GM18870 (cell line): ENCODE measurements around the gene RFPL1.
"Not testable (repeated sequence)": the region's sequence is repeated elsewhere in the genome, so short reads cannot be mapped to it uniquely, and the experiment has no call there.

ENCODE experiments used
- ATAC-seq: cut with Tn5 transposase; IDR thresholded peaks from one replicate; pipeline ENCODE4 v1.9.1; 2021; ENCODE audit warnings: moderate library complexity; ENCODE audit not compliant: unreplicated experiment

RFPL1 gene

DNA sequence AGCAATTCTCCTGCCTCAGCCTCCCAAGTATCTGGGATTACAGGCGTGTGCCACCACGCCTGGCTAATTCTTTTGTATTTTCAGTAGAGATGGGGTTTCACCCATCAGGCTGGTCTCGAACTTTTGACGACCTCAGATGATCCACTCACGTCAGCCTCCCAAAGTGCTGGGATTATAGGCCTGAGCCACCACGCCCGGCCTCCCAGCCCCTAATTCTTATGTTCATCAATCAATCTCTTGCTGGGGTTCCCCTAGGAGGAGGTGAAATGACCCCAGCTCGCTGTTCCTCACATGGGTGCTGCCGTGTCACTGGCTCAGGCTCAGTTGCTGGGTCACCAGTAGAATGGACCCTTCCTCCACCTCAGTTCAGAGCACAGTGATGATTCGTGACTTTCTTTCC, at the start of gene RFPL1:
TSS of gene RFPL1 (plus strand) at position 301 of the 400 bp plus-strand sequence.
- ATAC-seq: not testable (repeated sequence)

DNA sequence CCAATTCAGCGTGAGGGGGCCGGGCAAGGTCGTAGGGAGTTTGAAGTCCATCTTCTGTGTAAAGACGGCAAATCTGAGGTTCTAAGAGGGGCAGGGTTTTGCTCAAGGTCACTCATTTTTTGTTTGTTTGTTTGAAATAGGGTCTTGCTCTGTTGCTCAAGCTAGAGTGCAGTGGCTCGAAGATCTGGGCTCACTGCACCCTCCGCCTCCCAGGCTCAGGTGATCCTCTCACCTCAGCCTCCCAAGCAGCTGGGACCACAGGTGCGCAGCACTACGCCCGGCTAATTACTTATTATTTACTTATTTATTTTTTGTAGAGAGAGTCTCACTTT, 49.7 kb upstream of the RFPL1 start:
- ATAC-seq: no peak

DNA sequence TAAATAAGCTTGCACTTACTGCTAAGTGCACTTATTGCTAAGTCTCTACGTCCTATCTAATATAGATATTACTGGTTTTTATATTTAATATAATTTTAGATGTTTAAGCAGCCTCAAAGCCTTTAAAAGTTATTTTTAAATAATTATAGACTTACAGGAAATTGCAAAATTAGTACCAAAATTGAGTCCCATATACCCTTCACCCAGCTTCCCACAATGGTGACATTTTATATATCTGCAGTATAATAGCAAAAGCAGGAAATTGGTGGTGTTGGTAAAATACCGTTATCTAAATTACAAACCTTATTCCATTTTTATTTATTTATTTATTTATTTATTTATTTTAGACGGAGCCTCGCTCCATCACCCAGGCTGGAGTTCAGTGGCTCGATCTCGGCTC, 48.1 kb upstream of the RFPL1 start:
- ATAC-seq: no peak

DNA sequence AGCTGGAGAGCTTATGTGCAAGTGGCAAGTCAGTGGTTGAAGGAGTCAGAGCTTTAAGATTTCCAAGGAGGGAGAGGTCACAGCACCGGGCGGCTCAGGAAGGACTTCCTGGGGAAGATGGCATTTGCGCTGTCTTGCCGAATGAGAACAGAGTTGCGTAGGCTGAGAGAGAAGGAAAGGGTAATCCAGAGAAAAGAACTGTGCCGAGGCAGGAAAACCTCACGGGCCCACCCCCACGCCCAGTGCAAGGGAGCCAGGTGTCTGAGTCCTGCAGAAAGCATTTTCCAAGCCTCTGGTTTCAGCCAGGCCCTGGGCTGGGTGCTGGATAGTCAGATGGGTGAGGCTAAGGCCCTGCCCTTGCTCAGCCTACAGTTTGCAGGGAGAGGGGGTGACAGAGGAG, 46.8 kb upstream of the RFPL1 start:
- no peak for ATAC-seq

DNA sequence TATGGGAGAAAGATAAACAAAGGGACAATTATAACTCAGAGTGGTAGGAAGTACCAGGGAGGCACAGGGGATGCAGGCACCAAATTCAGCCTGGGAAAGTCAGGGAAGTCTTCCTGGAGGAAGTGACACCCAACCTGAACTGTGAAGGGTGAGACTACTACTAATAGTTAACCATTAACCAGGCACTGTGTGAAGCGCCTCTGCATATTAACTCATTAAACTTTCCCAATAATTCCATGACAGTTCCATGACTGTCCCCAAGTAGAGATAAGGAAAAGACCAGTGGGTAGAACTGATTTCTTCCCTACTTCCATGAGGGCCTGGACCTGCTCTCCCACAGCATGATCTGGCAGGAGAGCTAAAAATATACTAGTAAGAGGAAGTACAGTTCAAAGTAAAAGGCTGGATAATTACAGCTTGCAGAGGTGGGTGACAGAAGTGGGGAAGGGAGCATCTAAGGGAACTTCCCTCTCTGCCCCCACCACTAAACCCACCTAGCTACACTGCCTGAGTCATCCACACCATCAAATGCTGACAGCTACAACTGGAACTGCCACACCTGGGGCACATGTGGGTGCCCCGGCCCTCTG, 45.3 kb upstream of the RFPL1 start:
- ATAC-seq: no peak

DNA sequence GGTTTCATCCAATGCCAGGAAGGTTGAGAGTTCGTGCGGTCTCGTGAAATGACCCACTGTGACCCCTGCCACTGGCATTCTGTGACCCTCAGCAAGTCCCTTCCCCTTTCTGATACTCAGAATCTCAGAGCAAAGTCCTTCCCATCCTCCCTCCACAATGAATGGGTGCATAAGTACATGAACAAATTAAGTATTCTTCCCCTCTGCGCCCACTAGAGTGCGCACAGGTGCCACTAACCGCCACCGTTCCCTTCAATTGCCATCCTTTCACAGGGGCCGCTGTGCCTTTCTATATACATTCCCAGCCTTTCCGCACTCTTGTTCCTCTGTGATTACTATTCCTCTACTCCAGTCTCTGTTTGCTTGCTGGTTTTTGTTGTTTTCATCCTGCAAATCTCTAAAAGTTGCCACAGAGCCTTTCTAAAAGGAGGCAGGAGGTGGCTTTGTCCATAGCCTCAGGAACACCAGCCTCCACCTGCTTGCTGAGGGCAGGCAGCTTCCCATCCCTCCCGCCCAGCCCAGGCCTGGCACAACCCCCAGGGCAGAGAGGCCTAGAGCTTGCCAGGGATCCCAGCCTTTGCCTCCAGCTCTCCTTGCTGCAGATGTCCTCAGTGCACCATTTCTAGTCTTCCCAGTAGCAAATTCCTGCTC, 43.3 kb upstream of the RFPL1 start:
- ATAC-seq: no peak

DNA sequence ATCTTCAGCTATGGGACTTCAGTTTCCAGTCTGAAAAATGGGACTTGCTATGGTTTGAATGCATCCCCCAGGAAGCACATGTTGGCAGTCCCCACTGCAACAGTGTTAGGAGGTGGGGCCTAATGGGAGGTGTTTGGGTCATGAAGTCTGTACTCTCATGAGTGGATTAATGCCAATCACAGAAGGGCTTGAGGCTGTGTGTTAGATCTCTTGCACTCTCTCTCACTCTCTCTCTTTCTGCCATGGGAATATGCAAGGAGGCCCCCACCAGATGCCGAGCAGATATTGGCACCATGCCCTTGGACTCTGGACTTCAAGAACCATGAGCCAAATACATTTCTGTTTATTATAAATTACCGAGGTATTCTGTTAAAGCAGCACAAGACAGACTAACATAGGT, 42.3 kb upstream of the RFPL1 start:
- ATAC-seq: no peak

DNA sequence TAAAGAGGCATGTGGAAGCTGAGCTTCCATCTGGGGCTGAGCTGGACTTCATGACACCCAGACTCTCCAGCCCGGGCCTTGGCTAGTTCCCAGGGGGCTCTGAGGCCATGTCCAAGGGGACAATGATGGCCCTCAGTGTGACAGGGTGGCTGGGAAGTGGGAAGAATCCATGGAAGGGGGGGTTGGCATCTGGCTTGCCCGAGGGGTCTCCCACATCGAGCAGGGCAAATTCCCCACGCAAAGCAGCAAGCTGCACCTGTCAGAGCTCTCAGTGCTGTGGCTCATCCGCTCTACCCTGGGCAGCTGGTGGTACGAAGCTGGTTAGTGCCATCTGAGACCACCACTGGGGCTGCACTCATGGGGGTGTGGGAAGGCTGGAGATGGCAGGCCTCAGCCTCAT, 40.6 kb upstream of the RFPL1 start:
- ATAC-seq: no peak

DNA sequence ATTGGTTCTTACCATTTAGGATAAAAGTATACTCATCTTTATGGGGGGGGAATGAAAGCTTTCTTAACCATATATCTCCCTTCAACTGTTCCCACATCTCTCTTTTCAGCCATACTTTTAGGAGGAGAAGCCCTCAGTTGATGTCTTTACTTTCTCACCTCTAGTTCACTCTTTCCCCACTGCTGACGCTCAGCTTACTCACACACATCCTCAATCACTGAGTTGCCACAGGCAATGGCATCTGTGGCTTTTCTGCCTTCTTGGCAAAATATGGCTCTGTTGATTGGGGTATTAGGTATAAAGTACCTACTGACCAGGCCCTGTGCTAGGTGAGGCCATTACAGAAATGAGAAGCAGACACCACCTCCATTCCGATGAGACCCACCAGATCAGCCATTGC, 37.8 kb upstream of the RFPL1 start:
- no peak for ATAC-seq

DNA sequence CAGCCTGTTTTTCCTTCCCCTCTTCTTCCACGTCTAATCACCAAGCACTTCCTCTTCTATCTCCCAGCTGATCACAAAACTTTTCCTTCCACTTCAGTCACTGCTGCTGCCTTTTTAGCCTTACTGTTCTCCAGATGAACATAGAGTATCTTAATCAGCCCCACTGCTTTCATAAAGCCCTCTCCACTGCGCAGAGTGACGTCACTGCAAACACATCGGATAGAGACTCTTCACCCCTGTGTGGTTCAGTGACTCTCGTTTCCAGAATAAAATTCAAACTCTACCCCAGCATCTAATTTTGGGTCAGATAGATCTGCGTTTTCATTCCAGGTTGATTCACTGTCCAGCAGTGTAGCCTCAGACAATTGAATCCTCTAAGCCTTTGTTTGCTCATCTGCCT, 36.8 kb upstream of the RFPL1 start:
- ATAC-seq: not testable (repeated sequence)

DNA sequence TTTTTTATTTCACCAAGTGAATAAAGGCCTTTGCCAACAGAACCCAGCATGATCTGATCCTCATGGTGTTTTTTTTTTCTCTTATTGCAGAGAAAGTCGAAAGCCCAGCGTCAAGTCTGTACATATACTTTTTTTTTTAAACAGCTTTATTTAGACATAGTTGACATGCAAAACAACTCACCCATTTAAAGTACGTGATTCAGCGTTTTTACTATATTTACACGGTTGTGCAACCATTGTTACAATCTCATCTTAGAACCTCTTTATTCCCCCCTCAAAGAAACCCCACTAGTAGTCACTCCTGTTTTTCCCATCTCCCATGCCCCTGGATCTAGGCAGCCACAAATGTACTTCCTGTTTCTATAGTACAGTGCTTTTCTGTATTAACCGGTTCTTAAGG, 29.4 kb upstream of the RFPL1 start:
- ATAC-seq: no peak

DNA sequence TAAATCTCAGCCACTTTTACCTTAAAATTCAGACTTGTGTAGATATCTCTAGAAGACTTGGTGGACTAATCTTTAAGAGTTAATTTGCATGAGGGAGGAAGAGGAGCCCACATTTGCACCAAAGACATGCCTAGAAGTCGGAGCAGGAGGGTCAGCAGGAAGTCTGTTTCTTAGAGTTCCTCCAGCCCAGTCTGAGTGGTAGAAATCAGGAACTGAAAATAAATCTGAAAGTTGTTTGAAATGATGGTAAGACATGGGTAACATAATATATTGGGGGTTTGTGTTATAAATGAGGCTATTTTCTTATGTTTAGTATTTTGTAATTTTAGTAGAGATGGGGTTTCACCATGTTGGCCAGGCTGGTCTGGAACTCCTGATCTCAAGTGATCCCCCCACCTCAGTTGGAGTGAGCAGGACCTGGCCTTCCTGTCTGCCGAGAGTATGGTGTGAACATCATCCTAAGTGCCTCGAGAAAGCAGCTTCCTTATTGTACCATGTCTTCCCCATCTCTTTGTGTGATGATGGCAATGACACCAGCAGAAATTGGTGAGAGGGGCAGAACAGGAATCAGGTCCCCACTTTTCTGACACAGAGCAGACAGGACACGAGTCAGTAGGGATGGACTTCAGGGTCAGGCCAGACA, 26.7 kb upstream of the RFPL1 start:
- not testable (repeated sequence) for ATAC-seq

DNA sequence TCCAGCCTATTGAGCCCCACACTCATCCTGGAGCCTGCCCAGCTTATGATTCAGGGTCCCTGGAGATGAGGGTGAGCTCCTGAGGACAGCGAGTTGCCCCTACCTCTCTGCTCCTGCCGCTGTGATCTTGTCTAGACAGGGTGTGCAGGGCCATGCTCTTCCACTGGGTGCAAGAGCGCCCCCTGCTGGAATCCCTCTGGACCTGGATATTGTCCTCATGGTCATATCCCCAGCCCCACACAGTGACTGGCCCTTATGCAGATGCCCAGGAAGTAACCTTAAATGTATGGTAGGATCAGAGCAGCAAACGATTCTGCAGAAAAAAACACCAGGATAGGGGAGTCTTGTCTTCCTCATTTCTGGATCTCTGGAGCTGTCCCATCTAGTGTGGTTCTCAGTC, 25.6 kb upstream of the RFPL1 start:
- not testable (repeated sequence) for ATAC-seq

DNA sequence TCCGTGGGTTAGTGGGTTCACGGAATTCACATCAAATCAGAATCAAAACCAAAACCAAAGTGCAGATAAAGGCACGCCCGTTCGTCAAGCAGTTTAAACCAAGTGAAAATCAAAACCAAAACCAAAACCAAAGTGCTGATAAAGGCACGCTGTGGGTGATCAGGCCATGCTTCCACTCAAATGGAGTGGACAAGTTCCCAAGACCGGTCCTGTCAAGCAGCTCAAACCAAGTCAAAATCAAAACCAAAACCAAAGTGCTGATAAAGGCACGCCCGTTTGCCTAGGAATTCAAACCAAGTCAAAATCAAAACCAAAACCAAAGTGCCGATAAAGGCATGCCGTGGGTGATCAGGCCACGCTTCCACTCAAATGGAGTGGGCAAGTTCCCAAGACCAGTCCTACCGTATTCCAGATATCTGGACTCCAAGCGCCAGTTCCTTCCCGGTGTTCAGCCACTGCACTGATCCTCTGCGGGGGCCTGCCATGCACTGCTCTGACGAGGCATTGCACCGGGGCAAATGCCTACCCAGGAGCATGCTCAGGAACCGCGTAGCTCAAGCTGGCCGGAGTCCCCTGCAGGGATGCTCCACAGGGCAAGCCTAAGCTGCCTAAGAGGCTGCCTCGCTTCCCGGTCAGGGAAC, 23.3 kb upstream of the RFPL1 start:
- ATAC-seq: not testable (repeated sequence)

DNA sequence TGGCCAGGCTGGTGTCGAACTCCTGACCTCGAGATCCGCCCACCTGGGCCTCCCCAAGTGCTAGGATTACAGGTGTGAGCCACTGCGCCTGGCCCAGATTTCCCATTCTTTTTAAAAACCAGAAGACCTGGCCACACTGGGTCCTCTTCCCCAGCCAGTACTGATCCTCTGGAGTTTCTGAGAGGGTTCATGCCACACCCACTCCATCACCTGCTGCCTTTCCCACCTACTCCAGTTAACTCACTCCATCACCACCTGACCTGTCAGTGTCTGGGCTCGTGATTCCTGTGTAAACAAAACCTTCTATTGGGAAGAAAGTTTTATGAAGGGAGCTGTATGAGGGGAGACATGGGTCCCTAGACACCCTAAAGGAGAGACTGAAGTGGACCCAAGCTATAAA, 19.7 kb upstream of the RFPL1 start:
- not testable (repeated sequence) for ATAC-seq

DNA sequence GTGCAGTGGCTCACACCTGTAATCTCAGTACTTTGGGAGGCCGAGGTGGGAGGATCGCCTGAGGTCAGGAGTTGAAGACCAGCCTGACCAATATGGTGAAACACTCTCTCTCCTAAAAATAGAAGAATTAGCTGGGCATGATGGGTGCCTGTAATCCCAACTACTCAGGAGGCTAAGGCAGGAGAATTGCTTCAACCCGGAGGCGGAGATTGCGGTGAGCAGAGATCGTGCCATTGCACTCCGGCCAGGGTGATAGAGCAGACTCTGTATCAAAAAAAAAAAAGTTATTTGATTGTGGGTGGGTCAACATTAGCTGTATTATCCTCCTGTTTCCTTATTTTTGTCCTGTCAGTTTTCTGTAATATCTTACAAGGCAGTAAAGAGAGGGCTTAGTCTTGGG, 11.9 kb upstream of the RFPL1 start:
- ATAC-seq: no peak

DNA sequence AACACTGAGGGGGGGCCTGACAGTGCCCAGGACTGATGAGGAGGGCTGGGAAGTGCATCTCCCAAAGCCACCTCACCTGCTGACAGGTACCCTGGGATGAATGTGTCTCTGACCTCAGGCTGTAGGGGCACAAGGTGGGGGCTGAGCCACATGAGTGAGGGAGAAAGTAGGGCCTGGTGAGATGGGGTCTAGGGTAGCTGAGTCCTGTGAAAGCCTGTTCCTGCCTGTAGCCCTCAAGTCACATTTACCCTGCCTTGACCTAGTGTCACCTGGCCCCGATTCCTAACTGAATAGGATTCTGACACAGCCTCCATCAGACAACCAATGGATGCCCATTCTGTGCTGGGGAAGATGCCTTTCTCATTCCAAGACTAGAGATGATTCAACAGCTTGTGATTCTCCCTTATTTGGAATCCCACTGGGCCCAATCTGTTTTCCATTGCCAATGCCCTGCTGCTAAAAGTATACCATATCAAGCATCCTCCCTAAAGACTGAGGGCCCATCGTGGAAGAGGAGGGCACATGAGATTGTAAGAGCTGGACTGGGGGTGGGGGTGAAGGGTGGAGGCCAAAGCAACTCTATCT, 11.1 kb upstream of the RFPL1 start:
- no peak for ATAC-seq

DNA sequence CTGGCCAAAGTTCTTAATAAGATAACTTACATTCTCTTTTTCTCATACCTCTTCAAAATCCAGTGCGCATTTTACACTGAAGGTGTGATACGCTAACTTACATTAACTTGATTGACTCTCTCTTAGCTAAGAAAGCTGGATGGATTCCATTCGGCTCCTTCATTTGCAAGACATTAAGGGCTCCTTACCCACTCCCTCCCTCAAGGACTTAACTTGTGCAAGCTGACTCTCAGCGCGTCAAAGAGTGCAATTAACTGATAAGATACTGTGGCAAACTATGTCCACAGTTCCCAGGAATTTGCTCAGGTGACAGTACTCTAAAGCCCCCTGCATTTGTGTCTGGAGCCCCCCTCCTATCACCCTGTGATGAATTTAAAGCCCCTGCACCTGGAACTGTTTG, 6.4 kb upstream of the RFPL1 start:
- no peak for ATAC-seq

DNA sequence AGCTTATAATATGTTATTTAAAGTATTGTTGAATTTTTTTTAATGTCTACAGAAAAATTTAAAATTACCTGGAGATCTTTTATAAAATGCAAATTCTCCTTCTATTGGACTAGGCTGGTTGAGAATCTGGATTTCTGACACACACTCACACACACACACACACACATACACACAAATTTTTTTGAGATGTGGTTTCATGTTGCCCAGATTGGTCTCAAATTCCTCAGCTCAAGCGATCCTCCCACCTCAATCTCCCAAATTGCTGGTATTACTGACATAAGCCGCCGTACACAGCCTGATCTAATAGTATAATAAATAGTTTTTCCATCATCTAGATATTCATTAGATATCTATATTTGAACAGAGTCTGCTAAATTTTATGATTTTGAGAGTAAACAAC, 4.5 kb upstream of the RFPL1 start:
- ATAC-seq: no peak

DNA sequence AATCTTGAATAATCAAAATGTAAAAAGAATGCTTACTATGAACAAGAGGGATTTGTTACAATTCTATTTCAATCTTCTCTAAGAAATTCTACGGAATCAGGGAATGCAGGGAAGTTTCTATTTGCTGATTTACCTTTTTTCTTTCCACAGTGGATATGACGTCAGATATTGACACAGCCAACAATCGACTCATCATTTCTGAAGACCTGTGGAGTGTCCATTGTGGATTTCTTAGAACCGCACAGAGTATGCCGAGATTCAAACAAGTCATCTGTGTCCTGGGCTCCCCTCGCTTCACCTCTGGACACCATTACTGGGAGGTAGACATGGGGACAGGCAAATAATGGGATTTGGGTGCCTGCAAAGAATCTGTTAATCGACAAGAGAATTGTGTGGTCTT, 4.1 kb upstream of the RFPL1 start:
- no peak for ATAC-seq

DNA sequence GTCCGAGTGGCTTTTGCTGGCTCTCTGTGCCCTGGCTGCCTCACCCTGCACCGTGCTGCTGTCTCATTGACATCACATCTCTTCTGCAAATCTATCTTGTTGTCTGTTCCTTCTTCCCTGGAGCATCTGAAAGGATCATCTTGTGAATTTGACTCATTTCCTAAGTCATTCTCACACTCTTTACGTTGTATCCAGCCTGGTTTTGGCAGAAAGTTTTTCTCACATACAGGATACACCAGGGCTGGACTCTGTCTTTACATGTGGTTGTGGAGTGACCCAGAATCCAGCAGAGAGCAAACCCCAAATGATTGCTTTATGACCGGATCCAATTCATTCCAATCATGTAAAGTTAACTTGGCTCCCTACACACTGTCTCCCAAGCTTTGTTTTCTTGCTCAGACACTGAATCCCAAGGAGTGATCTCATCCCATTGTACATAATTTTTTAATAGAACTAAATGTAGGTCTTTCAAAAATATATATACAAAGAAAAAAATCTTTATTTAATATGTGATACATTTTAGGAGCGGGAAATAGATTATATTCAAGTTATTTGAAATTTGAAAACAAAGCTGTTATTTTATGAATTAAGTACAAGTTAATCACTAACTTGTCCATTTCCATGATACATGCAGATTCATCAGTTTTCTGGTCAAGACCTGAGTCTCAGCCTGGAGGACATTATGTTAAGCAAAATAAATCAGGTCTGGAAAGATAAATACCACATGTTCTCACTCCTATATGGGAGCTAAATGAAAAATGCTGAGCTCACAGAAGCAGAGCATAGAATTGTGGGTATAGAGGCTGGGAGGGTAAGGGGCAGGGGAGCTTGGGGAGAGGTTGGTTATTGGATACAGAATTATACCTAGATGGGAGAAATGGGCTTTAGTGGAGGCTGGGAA, 2.9 kb upstream of the RFPL1 start:
- no peak for ATAC-seq
